D721Med (cell line): ENCODE measurements around the gene PATL1.
"Not testable (repeated sequence)": the region's sequence is repeated elsewhere in the genome, so short reads cannot be mapped to it uniquely, and the experiment has no call there.

Source experiments
- DNase-seq: peaks from one replicate; pipeline ENCODE4 v3.0.0; 2011; ENCODE audit warnings: low spot score; ENCODE audit not compliant: insufficient read length
- FAIRE-seq: peaks from 2 replicates; lab custom pipeline; 2011; peaks lifted over from hg19 to GRCh38; lab: Jason Lieb, UNC
- TF ChIP-seq, protein P1 (sequence below): IDR thresholded peaks from 2 replicates; pipeline ENCODE4 v1.5.1; 2012; ENCODE audit warnings: mild to moderate bottlenecking, control low read depth; ENCODE audit not compliant: insufficient read depth; ENCODE audit errors: missing control alignments

Gene PATL1

DNA sequence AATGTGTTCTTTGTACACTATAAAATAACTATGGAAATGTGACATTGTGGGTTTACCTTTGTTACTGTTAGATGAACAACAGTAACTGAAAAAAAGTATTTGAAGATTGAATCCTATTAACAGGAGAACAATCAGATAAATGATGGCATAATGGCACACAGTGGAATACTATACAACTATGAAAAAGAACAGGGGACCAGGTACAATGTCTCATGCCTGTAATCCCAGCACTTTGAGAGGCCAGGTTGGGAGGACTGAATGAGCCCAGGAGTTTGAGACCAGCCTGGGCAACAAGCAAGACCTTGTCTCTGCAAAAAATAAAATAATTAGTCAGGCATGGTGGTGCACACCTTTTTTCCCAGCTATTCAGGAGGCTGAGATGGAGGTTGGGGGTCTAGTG, 38.8 kb downstream of the PATL1 start:
- FAIRE-seq, result no peak
- no peak for DNase-seq
- TF ChIP-seq, protein P1, sequence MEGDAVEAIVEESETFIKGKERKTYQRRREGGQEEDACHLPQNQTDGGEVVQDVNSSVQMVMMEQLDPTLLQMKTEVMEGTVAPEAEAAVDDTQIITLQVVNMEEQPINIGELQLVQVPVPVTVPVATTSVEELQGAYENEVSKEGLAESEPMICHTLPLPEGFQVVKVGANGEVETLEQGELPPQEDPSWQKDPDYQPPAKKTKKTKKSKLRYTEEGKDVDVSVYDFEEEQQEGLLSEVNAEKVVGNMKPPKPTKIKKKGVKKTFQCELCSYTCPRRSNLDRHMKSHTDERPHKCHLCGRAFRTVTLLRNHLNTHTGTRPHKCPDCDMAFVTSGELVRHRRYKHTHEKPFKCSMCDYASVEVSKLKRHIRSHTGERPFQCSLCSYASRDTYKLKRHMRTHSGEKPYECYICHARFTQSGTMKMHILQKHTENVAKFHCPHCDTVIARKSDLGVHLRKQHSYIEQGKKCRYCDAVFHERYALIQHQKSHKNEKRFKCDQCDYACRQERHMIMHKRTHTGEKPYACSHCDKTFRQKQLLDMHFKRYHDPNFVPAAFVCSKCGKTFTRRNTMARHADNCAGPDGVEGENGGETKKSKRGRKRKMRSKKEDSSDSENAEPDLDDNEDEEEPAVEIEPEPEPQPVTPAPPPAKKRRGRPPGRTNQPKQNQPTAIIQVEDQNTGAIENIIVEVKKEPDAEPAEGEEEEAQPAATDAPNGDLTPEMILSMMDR, result no peak

DNA sequence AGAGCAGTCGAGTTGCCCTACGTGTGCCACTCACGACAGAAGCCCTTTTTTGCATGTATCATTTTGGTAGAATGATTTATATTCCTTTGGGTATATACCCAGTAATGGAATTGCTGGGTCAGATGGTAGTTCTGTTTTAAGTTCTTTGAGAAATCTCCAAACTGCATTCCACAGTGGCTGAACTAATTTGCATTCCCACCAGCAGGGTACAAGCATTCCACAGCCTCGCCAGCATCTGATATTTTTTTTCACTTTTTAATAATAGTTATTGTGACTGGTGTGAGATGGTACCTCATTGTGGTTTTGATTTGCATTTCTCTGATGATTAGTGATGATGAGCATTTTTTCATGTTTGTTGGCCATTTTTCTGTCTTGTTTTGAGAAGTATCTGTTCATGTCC, 41.9 kb downstream of the PATL1 start:
- not testable (repeated sequence) for FAIRE-seq, DNase-seq

DNA sequence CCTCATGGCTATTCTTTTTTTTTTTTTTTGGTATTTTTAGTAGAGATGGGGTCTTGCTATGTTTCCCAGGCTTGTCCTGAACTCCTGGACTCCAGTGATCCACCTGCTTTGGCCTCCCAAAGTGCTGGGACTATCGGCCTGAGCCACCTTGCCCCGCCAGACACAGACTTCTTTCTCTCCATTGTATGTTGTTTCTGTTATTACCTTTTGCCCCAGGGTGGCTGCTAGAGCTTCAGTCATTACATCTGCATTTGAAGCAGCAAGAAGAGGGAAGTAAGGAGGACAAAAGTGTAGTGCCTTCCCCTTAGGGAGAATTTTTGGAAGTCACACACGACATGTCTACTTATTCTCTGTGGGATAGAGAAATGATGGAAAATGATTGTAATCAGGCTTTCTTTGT, 43.1 kb downstream of the PATL1 start:
- TF ChIP-seq, protein P1, result no peak
- DNase-seq (no peak), FAIRE-seq (no peak)

DNA sequence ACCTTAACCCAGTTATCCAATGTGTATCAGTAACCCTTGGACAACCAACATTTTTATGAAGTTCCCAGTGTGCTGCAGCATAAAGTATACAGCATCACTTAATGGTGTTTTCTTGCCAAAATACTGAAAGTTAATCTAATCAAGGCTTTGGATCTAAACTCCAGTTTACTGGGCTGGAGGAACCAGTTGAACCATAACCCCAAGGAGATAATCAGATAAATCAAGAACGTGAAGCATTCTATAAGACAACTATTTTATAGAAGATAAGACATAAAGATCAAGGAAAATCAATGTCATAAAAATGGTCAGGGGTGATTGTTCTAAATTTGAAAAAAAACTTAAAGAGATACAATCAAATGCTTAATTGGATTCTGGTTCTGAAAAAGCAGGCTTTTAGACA, 51.0 kb downstream of the PATL1 start:
- DNase-seq (no peak), FAIRE-seq (no peak)
- TF ChIP-seq, protein P1, result no peak

DNA sequence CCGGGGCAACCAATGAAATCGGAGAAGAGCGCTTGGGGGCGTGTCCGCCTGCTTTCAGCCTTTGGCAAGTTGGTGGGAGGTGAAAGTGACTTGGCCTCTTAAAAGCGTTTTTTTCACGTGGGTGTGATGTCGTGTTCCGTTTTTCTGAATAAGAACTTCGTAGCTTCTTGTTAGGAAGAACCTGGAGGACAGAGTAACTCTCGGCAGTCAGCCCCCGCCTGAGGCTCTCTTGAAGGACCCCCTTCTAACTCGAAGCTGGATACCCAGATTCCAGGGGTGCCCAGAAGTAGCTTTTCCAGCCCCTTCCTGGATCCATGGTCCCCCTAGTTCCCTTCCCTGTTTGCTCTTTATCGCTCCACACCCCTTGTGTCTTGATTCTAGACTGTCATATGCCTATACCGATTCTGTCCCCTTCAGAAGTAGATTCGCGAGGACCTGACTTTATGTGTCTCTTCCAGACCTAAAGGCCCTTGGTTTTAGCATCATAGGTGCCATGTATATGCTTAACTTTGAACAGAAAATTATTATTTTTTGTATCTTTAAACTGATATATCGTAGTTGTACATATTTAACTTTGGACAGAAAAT, 52.3 kb downstream of the PATL1 start:
- no peak for DNase-seq
- no peak for FAIRE-seq

DNA sequence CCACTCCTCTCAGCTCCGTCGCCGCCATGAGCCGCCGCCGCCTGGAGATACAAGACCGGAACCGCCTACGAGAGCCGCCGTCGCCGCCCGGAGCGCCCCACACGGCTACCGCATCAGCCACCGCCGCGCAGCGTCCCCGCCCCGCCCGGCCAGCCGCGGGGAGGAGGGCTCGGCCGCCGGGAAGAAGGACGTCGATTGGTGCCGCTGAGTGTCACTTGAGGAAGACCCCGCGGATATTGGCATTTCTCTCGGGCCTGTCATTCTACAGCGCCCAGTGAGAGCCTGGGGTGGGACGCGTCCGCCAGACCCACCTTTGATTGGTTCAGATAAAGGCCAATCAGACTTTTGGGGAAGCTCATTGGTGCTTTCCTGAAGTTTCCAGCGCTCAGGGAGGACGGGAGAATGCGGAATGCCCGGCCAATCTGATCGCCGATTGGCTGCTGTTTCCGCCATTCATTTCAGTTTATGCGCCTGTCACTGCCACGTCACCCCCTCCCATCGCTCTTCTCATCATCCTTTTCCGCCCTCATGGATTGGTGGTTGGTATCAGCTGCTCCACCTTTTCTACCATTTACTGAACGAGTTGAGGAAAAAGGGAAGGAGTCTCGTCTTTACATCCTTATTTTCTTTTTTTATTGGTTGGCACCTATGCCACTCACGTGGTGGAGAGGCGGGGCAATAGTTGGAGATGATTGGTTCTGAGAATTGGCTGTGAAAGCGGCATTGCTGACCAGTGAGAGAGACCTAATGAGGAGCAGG, 53.0 kb downstream of the PATL1 start, which contains the start of gene OSBP:
OSBP (minus strand) TSS at position 138 of the 759 bp plus-strand sequence; CDS start at position 28, 110 bp downstream.
- TF ChIP-seq, protein P1, result no peak
- DNase-seq, result peak; percentile 83
- FAIRE-seq, result peak; percentile 89

More for the DNA sequence above, 52.3 kb downstream of the PATL1 start:
- TF ChIP-seq, protein P1, result no peak

DNA sequence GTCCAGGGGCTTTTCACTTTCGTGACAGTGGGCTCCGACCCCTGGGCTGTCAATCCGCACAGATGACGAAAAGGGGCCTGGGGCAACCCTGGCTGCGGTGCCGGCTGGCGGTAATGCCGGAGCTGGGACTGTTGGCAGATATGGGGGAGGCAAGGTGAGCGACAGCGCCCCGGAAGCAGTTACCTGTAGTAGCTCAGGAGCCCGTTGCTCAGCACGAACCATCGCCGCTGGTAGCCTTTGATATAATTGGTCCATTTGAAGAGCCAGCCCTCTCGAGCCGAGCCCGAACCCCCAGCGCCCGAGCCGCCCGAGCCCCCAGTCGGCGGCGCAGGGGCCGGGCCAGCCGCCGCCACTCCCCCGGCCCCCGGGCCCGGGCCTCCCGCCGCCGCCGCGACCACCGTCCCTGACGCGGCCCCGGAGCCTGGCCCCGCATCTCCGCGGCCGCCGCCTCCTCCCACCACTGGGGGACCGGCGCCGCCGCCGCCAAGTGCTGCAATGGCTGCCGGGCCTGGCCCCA, 53.7 kb downstream of the PATL1 start:
- DNase-seq (no peak), FAIRE-seq (no peak)
- TF ChIP-seq, protein P1, result no peak
